GM19238 (cell line): ENCODE data around the gene TMEM130.

Source experiments
- DNase-seq: peaks from one replicate; pipeline ENCODE4 v3.0.0; 2011; ENCODE audit warnings: low spot score; ENCODE audit not compliant: insufficient read length

Gene TMEM130

GRCh38 chr7:98808751-98809460, 60.9 kb downstream of the TMEM130 start:
- no peak for DNase-seq

GRCh38 chr7:98807068-98808048, 62.5 kb downstream of the TMEM130 start:
- no peak for DNase-seq

- DNase-seq = no peak
Observed at GRCh38 chr7:98805956-98806838, 63.6 kb downstream of the TMEM130 start.

- DNase-seq = no peak
Observed at GRCh38 chr7:98802781-98803110, 67.1 kb downstream of the TMEM130 start.

- DNase-seq = peak; percentile 78
Observed at GRCh38 chr7:98802088-98802780, 67.6 kb downstream of the TMEM130 start.

GRCh38 chr7:98800996-98801395, 68.8 kb downstream of the TMEM130 start:
- DNase-seq = no peak

GRCh38 chr7:98797150-98797549, 72.7 kb downstream of the TMEM130 start:
- DNase-seq = no peak
